ENCODE results near the gene CX3CL1. TPM values are rescaled to one million over a fixed set of nuclear protein-coding genes. Genes with fewer than 3 reads are reported as not detected.
A peak's percentile ranks its signal among the peaks of the same experiment; 100 is the strongest.

Gene CX3CL1
- total and polyA plus RNA-seq, 2 of the 13 experiments (the other 11 are each of a cell fraction or from before 2014, with no cell fraction given) = 57.3 to 60.8 TPM

- TF ChIP-seq HES4 (CRISPR knock-in tag; IDR thresholded peaks at IDR 0.05; ENCODE audit: borderline replicate concordance) = 0 out of 2 replicates have a peak, but pooled peaks have one; percentile 13
- peak in 1 of 2 experiments; percentile 20; a peak in 1 of 4 replicates for TF ChIP-seq EP300 (IDR thresholded peaks at IDR 0.05; ENCODE audit: low read depth in 2 of 2, low read length in 2 of 2)
- no peak for TF ChIP-seq EP300 (CRISPR knock-in tag; IDR thresholded peaks at IDR 0.05; ENCODE audit: borderline replicate concordance)
- TF ChIP-seq PPARG (CRISPR knock-in tag; conservative IDR thresholded peaks at IDR 0.05) = 0 out of 2 replicates have a peak, but pooled peaks have one; percentile 10
- TF ChIP-seq RFXANK (CRISPR knock-in tag; IDR thresholded peaks at IDR 0.05) = 0 out of 2 replicates have a peak, but pooled peaks have one; percentile 23
- TF ChIP-seq TCF7 (IDR thresholded peaks at IDR 0.05; ENCODE audit: low read depth) = no peak
- no peak for TF ChIP-seq TFDP2 (CRISPR knock-in tag; IDR thresholded peaks at IDR 0.05)
- TF ChIP-seq ELF4 (CRISPR knock-in tag; IDR thresholded peaks at IDR 0.05; ENCODE audit: borderline replicate concordance) = no peak
- no peak for TF ChIP-seq ZNF792 (CRISPR knock-in tag; IDR thresholded peaks at IDR 0.05)
- TF ChIP-seq BRCA1 (CRISPR knock-in tag; IDR thresholded peaks at IDR 0.05) = peak; percentile 73; the same call in 1 of the 2 replicates
- TF ChIP-seq ZFP41 (CRISPR knock-in tag; IDR thresholded peaks at IDR 0.05; ENCODE audit: borderline replicate concordance) = no peak
- TF ChIP-seq KDM5B (CRISPR knock-in tag; IDR thresholded peaks at IDR 0.05; ENCODE audit: borderline replicate concordance) = 0 out of 2 replicates have a peak, but pooled peaks have one; percentile 20
- peak; percentile 45; the same call in 1 of the 2 replicates for TF ChIP-seq ZFY (CRISPR knock-in tag; IDR thresholded peaks at IDR 0.05)
- peak; percentile 63; the same call in 1 of the 2 replicates for TF ChIP-seq ZNF343 (CRISPR knock-in tag; IDR thresholded peaks at IDR 0.05)
- no peak for TF ChIP-seq KLF12 (CRISPR knock-in tag; IDR thresholded peaks at IDR 0.05; ENCODE audit: borderline replicate concordance)
- TF ChIP-seq ZNF331 (CRISPR knock-in tag; IDR thresholded peaks at IDR 0.05) = no peak
- TF ChIP-seq ZNF33A (CRISPR knock-in tag; IDR thresholded peaks at IDR 0.05; ENCODE audit: borderline replicate concordance) = no peak
- TF ChIP-seq IRX3 (CRISPR knock-in tag; IDR thresholded peaks at IDR 0.05; ENCODE audit: borderline replicate concordance, low read depth) = peak; percentile 50; the same call in 1 of the 2 replicates
- peak; percentile 90 for TF ChIP-seq HMGXB3 (CRISPR knock-in tag; IDR thresholded peaks at IDR 0.05; ENCODE audit: borderline replicate concordance)
- no peak for TF ChIP-seq ZNF773 (CRISPR knock-in tag; IDR thresholded peaks at IDR 0.05; ENCODE audit: borderline replicate concordance)
- TF ChIP-seq ZNF232 (CRISPR knock-in tag; IDR thresholded peaks at IDR 0.05; ENCODE audit: borderline replicate concordance) = no peak
- TF ChIP-seq ZNF546 (CRISPR knock-in tag; conservative IDR thresholded peaks at IDR 0.05) = no peak
- TF ChIP-seq FOXC1 (CRISPR knock-in tag; IDR thresholded peaks at IDR 0.05; ENCODE audit: borderline replicate concordance) = no peak
- peak; percentile 62; the same call in 1 of the 2 replicates for TF ChIP-seq SALL2 (CRISPR knock-in tag; IDR thresholded peaks at IDR 0.05)
- no peak for TF ChIP-seq ATF1 (CRISPR knock-in tag; IDR thresholded peaks at IDR 0.05)
These were observed 11.3 kb downstream of the CX3CL1 start (continued) for GRCh38 chr16:57383276-57384247.

Data from HepG2 (cell line).